OCI-LY3 (cell line): ENCODE data around the gene TRERF1.

Experiments used
- H2AFZ ChIP-seq: fragments of 200-600, 300-600 bp; shearing (Covaris generic); 2 replicates; pipeline ENCODE4 v1.6.0; 2014; ENCODE audit warnings: antibody characterized with exemption, low read depth, low read length
- H3K27ac ChIP-seq: fragments of 200-600, 300-600 bp; sonication (generic); 2 replicates; pipeline ENCODE4 v1.5.1; 2014; ENCODE audit warnings: mild to moderate bottlenecking, low read length, moderate library complexity, mixed read lengths
- H3K27me3 ChIP-seq: fragments of 200-600, 300-600 bp; sonication (generic); 2 replicates; pipeline ENCODE4 v1.6.1; 2014; ENCODE audit warnings: low read depth, low read length, mixed read lengths
- H3K36me3 ChIP-seq: fragments of 200-600, 300-600 bp; sonication (generic); replicated peaks from 2 replicates; pipeline ENCODE3; 2014; ENCODE audit warnings: low read depth, low read length, mixed read lengths
- H3K4me1 ChIP-seq: fragments of 300-600, 200-600 bp; sonication (generic); 2 replicates; pipeline ENCODE4 v1.6.1; 2014; ENCODE audit warnings: low read length, mixed read lengths
- H3K4me2 ChIP-seq: fragments of 200-600, 300-600 bp; sonication (generic); 2 replicates; pipeline ENCODE4 v1.6.1; 2014; ENCODE audit warnings: low read length, mixed read lengths
- H3K4me3 ChIP-seq: fragments of 300-600, 200-600 bp; sonication (generic); 2 replicates; pipeline ENCODE4 v1.5.1; 2014; ENCODE audit warnings: antibody characterized with exemption, mild to moderate bottlenecking, low read length, moderate library complexity
- H3K79me2 ChIP-seq: fragments of 300-600, 200-600 bp; shearing (Covaris generic); 2 replicates; pipeline ENCODE4 v1.6.1; 2014; ENCODE audit warnings: mild to moderate bottlenecking, low read length, mixed read lengths
- H3K9ac ChIP-seq: fragments of 300-600, 200-600 bp; shearing (Covaris generic); 2 replicates; pipeline ENCODE4 v1.6.0; 2014; ENCODE audit warnings: mild to moderate bottlenecking, low read length, moderate library complexity
- H3K9me3 ChIP-seq: fragments of 200-600, 300-600 bp; shearing (Covaris generic); 2 replicates; pipeline ENCODE4 v1.6.1; 2014; ENCODE audit warnings: low read length, mixed read lengths; ENCODE audit not compliant: insufficient read depth
- H4K20me1 ChIP-seq: fragments of 200-600, 300-600 bp; sonication (generic); 2 replicates; pipeline ENCODE4 v1.6.1; 2016; ENCODE audit warnings: low read length, mixed read lengths; ENCODE audit not compliant: insufficient read depth
- CTCF ChIP-seq: fragments of 200-600, 300-600 bp; sonication (generic); IDR thresholded peaks from 2 replicates; pipeline ENCODE4 v1.5.1; 2014; ENCODE audit warnings: antibody characterized with exemption, low read length, low read depth
- EZH2phosphoT487 ChIP-seq: fragments of 200-600 bp; shearing (Covaris generic); IDR thresholded peaks from 2 replicates; pipeline ENCODE4 v1.6.1; 2018; ENCODE audit warnings: antibody characterized with exemption, mixed run types, low read depth

TRERF1 gene

GRCh38 chr6:42453031-42453653 is 1.4 kb upstream of the TRERF1 start:
- peaks cover 38% of the 10 kb centered on the region for H3K79me2 ChIP-seq
- no peaks in the 10 kb centered on the region for H3K9me3 ChIP-seq
- no peak overlapping the region for H2AFZ ChIP-seq
- peak overlapping the region; percentile 100 for H3K9ac ChIP-seq
- H3K27me3 ChIP-seq, result no peaks in the 10 kb centered on the region
- 0 out of 2 replicates have a peak, but pooled peaks cover 11% of the 10 kb centered on the region for H4K20me1 ChIP-seq
- peaks cover 18% of the 10 kb centered on the region for H3K36me3 ChIP-seq
- peaks cover 32% of the 10 kb centered on the region for H3K4me1 ChIP-seq
- H3K4me2 ChIP-seq, result peak overlapping the region; percentile 88
- TF ChIP-seq CTCF (no peak), EZH2phosphoT487 (no peak)
- peak overlapping the region; percentile 91 for H3K27ac ChIP-seq
- peak overlapping the region; percentile 93 for H3K4me3 ChIP-seq

GRCh38 chr6:42452171-42453030 is 675 bp upstream of the TRERF1 start:
- Histone ChIP-seq H3K4me2 (peak overlapping the region; percentile 92), H3K27ac (peak overlapping the region; percentile 91), H4K20me1 (0 out of 2 replicates have a peak, but pooled peaks cover 13% of the 10 kb centered on the region), H3K27me3 (no peaks in the 10 kb centered on the region), H2AFZ (peak overlapping the region; percentile 53; the same call in 1 of the 2 replicates), H3K9me3 (no peaks in the 10 kb centered on the region), H3K79me2 (peaks cover 45% of the 10 kb centered on the region), H3K36me3 (peaks cover 21% of the 10 kb centered on the region), H3K4me1 (peaks cover 32% of the 10 kb centered on the region), H3K4me3 (peak overlapping the region; percentile 93), H3K9ac (peak overlapping the region; percentile 100)
- TF ChIP-seq EZH2phosphoT487 (no peak), CTCF (no peak)

GRCh38 chr6:42450477-42451332 is 1.0 kb downstream of the TRERF1 start:
- Histone ChIP-seq H3K4me2 (peak overlapping the region; percentile 92), H3K9ac (peak overlapping the region; percentile 100), H3K4me3 (peak overlapping the region; percentile 93), H3K9me3 (no peaks in the 10 kb centered on the region), H2AFZ (0 out of 2 replicates have a peak overlapping the region, but pooled peaks have one; percentile 62), H3K36me3 (peaks cover 31% of the 10 kb centered on the region), H3K79me2 (peaks cover 62% of the 10 kb centered on the region), H3K27me3 (no peaks in the 10 kb centered on the region), H3K27ac (peak overlapping the region; percentile 91), H4K20me1 (0 out of 2 replicates have a peak, but pooled peaks cover 13% of the 10 kb centered on the region), H3K4me1 (peaks cover 32% of the 10 kb centered on the region)
- TF ChIP-seq EZH2phosphoT487 (no peak), CTCF (no peak)
